Kidney tubule cell (primary cell): ENCODE measurements around the gene ECEL1.

Source experiments
- DNase-seq: peaks from one replicate; pipeline ENCODE4 v3.0.0-alpha.2; 2018; ENCODE audit warnings: low spot score

ECEL1 gene

DNA sequence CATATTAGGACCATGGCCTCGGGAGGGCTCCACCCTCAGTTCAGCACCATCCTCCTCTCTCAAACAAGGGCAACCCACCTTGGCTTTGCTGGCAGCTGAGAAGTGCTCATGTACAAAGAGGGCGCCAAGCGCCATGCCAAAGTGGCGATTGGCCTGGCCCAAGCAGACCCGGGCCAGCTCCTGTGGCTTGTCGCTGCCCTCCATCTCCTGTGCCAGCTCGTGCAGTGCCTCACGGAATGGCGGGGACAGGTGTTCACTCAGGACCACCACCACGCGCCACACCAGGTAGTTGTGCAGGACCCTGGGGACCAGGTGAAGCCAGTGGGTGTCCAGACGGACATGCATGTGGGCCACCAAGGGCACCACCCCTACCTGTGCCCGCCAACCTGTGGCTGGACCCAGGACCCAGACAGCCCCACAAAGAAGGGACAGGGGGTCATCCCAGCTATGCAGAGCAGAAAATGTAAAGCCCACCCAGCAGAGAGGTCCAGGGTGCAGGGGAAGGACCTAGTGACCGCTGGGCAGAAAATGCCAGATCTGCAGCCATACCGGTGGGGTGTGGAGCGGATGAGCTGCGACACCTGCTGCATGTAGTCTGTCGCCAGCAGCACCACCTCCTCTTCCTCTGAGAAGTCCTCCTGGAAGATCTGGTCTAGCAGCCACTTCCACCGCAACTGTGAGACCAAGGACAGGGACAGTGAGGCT is 3.6 kb downstream of the ECEL1 start:
- DNase-seq: no peak

- DNase-seq: no peak
These were observed 4.2 kb downstream of the ECEL1 start for GRCh38 chr2:232483311-232483922.

GRCh38 chr2:232482301-232483238 is 5.1 kb downstream of the ECEL1 start:
- no peak for DNase-seq

DNA sequence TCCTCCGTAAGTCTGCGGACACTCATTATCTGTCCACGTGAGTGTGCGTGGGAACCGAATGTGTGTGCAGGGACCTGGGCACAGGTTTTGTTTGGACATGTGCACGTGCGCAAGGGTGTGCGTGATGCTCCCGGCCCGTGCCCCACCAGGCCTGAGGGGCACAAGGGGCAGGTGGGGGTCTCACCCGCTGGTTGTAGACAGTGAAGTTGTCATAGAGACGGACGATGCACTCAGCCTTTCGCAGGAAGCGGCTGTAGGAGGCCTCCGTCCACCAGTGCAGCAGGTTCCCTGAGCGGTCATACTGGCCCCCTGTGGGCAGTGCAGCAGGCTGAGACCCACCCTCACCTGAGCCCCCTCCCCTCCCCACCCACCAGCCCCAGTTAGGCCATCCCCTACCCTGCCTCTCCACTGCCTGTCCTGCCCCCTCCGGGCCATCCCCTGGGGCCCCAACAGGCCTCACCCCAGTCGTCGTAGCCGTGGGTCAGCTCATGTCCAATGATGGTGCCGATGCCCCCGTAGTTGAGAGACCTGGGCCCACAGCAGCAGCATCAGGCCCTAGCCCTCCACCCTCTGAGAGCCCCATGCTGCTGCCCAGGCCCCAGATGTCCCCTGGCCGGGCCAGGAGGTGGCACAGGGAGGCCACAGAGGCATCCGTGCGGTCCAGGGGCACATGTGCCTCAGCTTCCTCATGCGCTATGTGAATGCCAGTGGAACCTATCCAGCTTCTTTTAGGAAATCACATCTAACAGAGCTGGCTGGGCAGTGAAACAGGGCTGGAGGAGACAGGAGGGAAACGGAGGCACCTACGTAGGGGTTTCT is 6.1 kb downstream of the ECEL1 start:
- no peak for DNase-seq

GRCh38 chr2:232480201-232481190 is 7.1 kb downstream of the ECEL1 start:
- no peak for DNase-seq

DNA sequence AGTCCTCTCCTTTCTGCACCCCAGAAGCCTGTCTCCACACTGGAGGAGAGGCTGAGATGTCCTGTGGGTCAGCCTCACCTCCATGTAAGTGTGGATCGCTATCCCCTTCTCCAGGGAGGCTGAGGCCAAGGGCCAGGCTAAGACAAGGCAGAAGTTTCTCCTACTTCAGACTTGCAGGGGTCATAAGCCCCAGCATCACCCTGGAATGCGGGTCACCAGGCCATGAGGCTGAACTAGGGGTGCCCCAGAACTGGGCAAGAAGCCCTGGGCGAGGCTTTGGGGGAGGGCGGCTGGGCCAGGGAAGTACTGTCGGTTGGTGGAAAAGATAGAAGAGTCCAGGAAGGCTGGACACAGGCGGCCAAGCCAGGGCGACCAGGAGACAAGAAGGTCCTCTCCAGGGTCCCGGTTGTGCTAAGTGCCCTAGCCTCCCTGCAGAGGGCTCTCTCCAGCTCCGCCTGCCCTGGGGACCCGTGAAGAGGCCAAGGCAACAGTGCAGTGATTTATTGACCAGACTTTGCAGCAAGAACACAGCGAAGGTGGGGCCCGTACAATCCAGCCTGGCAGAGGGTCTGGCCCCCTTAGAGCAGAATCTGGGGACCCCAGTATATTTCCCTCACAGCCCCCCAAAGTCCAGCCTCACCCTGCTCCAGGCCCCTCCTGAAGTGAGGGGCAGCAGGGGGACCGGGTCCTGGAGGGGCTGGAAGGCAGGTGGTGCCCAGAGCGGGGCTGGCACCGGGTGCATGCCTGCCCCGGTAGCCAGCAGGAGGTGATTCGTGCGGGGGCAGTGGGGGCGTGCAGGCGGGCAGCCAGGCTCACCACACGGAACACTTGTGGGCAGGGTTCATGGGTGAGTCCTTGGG is 8.1 kb downstream of the ECEL1 start:
- no peak for DNase-seq

DNA sequence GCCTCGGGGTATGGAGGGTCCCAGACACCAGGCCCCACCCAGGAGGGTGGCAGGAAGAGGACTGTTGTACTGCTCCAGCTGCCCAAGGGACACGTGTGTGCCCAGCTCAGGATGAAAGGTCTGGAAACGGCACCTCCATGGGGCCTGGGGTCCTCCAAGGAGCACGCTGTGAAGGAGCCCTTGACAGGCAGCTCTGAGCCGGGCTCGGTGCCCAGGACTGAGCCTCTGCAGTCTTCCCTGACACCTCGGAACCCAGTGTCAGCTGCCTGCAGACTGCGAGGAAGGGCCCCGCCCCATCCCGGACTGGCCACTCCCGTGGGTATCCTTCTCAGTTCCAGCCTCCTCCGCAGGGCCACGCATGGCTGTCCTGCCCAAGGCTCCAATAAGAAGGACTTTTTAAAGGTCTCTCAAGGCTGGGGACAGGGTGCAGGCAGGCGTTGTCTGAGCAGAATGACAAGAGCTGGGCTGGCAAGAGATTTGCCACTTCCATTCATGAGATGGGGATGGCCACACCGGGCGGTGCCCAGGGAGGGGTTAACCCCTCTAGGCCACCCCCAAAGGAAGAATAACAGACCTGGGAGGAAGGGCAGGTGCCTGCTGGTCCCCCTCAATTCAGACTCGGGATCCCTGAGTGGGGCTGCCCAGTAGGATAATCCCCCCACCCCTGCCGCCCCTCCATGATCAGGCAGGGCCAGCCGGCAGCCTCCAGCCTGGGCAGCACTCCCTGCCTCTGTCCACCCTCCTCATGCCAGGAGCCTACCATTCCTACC is 8.9 kb downstream of the ECEL1 start:
- DNase-seq: no peak

DNA sequence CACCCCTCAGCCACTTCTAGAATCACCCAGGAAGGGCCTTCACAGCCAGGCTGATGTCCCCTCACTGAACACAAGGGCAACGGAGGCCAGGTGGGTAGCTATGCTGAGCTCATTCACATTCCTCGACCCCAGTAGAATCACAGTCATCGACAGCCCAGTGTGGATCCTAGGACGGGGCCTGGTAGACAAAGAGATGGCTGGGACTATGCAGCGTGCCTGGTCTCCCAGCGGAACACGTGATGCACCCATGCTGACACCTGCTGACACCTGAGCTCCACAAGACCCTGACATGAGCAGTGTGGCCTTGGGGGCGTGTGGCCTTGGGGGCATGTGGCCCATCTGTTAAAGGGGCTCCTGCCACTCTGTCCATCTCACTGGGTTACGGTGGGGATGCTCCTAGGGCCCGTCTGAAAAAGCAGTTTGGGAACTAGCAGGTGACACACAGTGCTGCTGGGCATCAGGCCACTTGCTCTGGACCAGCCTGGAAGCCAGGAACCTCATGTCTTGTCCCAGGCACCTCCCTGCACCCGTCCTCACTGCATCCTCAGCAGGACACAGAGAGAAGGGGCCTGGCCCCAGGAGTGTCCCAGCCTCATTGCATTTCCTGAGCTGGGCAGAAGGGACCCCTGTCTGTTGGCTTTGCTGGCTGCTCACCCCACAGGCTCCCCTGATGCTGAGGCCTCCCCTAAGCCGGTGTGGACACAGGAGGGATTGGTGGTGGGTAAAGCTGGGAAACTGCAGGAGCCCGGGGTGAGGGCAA is 9.7 kb downstream of the ECEL1 start:
- no peak for DNase-seq

DNA sequence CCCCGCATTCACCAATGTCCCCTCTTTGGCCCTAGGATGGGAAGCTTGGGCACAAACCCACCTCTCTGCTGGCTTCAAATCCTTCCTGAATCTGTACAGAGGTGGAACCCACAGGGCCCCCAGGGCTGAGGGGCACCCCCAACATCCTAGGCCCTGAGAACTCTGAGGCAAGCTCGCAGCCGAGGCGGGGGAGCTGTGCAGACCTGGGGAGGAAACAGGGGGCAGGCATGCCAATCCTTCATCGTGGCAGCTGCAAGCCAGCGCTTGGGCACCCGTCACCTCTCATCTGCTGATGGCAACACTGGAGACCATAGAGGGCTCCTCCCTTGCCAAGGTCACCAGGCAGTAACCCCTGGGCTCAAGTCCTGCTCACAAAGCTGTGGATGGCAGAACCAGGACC is 10.8 kb downstream of the ECEL1 start:
- DNase-seq: no peak

- DNase-seq: no peak
These were observed 11.6 kb downstream of the ECEL1 start for GRCh38 chr2:232476045-232476444.

DNA sequence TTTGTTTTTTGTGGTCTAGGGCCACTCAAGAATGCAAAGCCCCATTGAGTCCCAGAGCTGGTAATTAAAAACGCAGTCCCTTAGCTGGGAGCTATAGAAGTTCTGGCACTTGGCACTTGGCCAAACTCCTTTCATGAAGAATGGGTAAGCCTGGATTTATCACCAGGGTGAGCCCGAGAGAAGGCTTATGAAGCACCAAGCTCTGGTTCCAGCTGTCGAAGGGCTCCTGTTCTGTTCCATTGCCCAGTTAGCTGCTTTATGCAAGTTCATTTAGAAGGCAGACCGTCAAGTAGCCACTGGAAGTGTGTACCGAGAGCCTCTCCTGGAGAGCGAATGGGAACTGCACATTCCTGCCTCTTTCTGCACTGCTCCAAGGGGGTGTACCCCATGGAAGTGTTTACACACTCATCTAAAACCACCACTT is 14.2 kb downstream of the ECEL1 start:
- DNase-seq: peak; percentile 4

DNA sequence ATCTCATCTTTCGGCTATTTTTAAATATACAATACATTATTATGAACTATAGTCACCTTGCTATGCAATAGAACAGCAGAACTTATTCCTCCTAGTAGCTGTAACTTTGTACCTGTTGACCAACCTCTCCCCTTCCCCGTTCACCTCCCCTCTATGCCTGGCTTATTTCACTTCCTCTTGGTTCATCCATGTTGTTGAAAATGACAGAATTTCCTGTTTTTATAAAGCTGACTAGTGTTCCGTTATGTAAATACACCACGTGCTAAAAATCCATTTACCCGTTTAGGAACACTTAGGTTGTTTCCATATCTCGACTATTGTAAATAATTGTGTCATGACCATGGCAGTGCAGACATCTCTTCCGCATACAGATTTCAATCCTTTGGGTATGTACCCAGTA is 21.4 kb downstream of the ECEL1 start:
- no peak for DNase-seq

DNA sequence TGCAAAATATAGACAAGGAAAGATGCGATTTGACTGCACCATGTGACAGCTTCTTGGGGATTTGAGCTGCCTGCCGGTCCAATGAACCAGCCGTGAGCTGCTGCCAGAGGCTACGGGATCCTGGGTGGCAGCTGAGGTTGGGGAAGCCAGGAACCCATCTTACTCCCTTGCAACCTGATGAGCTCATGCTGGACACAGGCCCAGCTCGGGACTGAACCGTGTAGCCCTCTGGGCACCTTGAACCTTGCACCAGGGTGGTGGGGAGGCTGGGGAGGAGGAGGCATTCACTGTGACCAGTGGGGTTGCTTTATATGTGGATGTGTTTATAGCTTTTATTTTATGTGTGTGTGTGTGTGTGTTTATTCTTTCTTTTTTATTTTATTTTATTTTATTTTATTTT is 22.6 kb downstream of the ECEL1 start:
- DNase-seq: no peak

- no peak for DNase-seq
These were observed 23.1 kb downstream of the ECEL1 start for GRCh38 chr2:232464544-232464885.

DNA sequence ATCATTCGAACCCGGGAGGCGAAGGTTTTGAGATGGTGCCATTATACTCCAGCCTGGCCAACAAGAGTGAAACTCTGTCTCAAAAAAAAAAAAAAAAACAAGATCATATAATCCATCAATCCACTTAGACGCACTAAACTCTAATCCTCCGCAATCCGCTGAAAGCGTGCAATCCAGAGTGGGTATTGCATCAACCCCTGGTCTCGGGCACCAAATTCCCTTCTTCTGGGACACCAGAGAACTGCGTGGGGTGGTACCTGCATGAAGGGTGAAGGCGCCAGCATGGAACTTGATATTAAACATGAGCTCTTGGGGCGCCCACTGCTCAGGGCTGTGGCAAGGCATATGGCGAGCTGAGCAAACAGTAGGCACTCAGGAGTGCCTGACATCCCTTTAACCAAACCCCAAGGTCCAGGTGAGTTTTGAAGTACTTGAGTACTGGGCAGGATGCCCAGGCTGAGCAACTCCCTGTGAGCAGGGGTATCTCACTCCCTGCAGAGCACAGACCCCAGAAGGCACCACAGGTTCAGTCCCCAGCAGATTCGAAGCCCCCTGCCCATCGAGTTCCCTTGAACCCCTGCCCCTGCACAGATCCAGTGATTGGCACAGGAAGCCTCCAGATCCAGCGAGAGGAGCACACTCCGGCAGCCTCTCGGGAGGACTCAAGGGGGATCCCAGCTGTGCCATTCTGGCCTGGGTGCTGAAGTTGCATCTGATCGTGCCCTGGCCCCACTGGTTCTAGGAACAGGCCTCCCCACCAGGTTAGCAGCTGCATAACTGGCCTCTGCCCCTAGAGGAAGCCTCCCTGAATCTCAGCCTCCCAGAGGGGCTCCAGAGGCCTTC is 23.7 kb downstream of the ECEL1 start:
- DNase-seq: no peak

- DNase-seq: no peak
These were observed 27.5 kb downstream of the ECEL1 start for GRCh38 chr2:232460171-232460570.

- no peak for DNase-seq
These were observed 28.1 kb downstream of the ECEL1 start for GRCh38 chr2:232459419-232460035.
